ENCODE data around the gene SIGMAR1.

The SIGMAR1 gene

GRCh38 chr9:34637356-34638137 lies at the start of gene SIGMAR1:
TSS of gene SIGMAR1 (minus strand) at chr9:34637787. CDS start at chr9:34637697, 90 bp downstream.
- DNase-seq (ENCODE audit: low read depth): peak; percentile 61

GRCh38 chr9:34686732-34687131 lies 49.1 kb upstream of the SIGMAR1 start:
- DNase-seq (ENCODE audit: low read depth): no peak

- DNase-seq (ENCODE audit: low read depth): no peak
These were observed 48.6 kb upstream of the SIGMAR1 start for GRCh38 chr9:34686231-34686630.

GRCh38 chr9:34685591-34685990 lies 48.0 kb upstream of the SIGMAR1 start:
- no peak for DNase-seq (ENCODE audit: low read depth)

- DNase-seq (ENCODE audit: low read depth): no peak
These were observed 47.2 kb upstream of the SIGMAR1 start for GRCh38 chr9:34684816-34685215.

- DNase-seq (ENCODE audit: low read depth): no peak
These were observed 46.6 kb upstream of the SIGMAR1 start for GRCh38 chr9:34684145-34684544.

- DNase-seq (ENCODE audit: low read depth): no peak
These were observed 38.3 kb upstream of the SIGMAR1 start for GRCh38 chr9:34675869-34676268.

- no peak for DNase-seq (ENCODE audit: low read depth)
These were observed 37.6 kb upstream of the SIGMAR1 start for GRCh38 chr9:34675048-34675714.

- no peak for DNase-seq (ENCODE audit: low read depth)
These were observed 36.9 kb upstream of the SIGMAR1 start for GRCh38 chr9:34674440-34674839.

GRCh38 chr9:34671307-34671706 lies 33.7 kb upstream of the SIGMAR1 start:
- no peak for DNase-seq (ENCODE audit: low read depth)

GRCh38 chr9:34669809-34670562 lies 32.4 kb upstream of the SIGMAR1 start:
- DNase-seq (ENCODE audit: low read depth): no peak

GRCh38 chr9:34665381-34666250 lies 28.0 kb upstream of the SIGMAR1 start:
- peak; percentile 78 for DNase-seq (ENCODE audit: low read depth)

GRCh38 chr9:34665067-34665380 lies 27.4 kb upstream of the SIGMAR1 start:
- DNase-seq (ENCODE audit: low read depth): no peak

- no peak for DNase-seq (ENCODE audit: low read depth)
These were observed 26.9 kb upstream of the SIGMAR1 start for GRCh38 chr9:34664281-34665066.

GRCh38 chr9:34663303-34663605 lies 25.7 kb upstream of the SIGMAR1 start:
- DNase-seq (ENCODE audit: low read depth): no peak

- DNase-seq (ENCODE audit: low read depth): no peak
These were observed 25.1 kb upstream of the SIGMAR1 start, which contains the start of gene CCL27 for GRCh38 chr9:34662526-34663302. TSS of gene CCL27 (minus strand) at chr9:34662657. CDS start at chr9:34662633, 24 bp downstream.

- no peak for DNase-seq (ENCODE audit: low read depth)
These were observed 22.1 kb upstream of the SIGMAR1 start for GRCh38 chr9:34659592-34660253.

- no peak for DNase-seq (ENCODE audit: low read depth)
These were observed 20.9 kb upstream of the SIGMAR1 start for GRCh38 chr9:34658461-34658860.

GRCh38 chr9:34656992-34657391 lies 19.4 kb upstream of the SIGMAR1 start:
- DNase-seq (ENCODE audit: low read depth): no peak

- DNase-seq (ENCODE audit: low read depth): no peak
These were observed 17.8 kb upstream of the SIGMAR1 start for GRCh38 chr9:34655394-34655793.

All from non-pigmented ciliary epithelial cell (primary cell).